ENCODE measurements around the gene TRPM7. TPM values are rescaled to one million over a fixed set of nuclear protein-coding genes. Genes with fewer than 3 reads are reported as not detected.

The TRPM7 gene
- polyA plus RNA-seq, 1 donor (not counting 4 experiments of a cell fraction or from before 2014, with no cell fraction given), result 25.4 TPM

DNA sequence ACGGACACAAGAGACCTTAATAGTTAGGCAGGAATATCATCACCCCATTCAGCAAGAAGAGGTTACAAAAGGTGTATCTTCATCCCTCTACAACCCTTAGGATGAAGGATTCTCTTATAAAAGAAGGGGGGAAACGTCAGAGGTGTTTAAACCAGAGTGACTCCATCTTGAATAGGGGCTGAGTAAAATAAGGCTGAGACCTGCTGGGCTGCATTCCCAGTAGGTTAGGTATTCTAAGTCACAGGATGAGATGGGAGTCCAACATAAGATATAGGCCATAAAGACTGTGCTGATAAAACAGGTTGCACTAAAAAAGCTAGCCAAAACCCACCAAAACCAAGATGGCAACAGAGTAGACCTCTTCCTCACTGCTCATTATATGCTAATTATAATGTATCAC is 16.5 kb downstream of the TRPM7 start:
- H2AFZ ChIP-seq (ENCODE audit: control insufficient read depth, low read length), result no peak overlapping the region
- H3K9me1 ChIP-seq (ENCODE audit: control insufficient read depth, extremely low read depth, insufficient read depth, low read length), result peaks cover 2% of the 10 kb centered on the region
- no peaks in the 10 kb centered on the region for H3K27me3 ChIP-seq (ENCODE audit: control insufficient read depth, extremely low read depth, insufficient read depth, low read length)
- no peaks in the 10 kb centered on the region for H4K20me1 ChIP-seq (ENCODE audit: control insufficient read depth, extremely low read depth, insufficient read depth, low read length)
- DNase-seq (ENCODE audit: low read depth, low spot score) (no peak), FAIRE-seq (no peak)
- no peaks in the 10 kb centered on the region for H3K9me3 ChIP-seq (ENCODE audit: control insufficient read depth, low read depth, low read length)
- TF ChIP-seq EZH2 (IDR thresholded peaks at IDR 0.05; ENCODE audit: low read length), result no peak
- H3K4me1 ChIP-seq (ENCODE audit: control insufficient read depth, extremely low read depth, insufficient read depth, low read length), result peaks cover 12% of the 10 kb centered on the region
- H3K79me2 ChIP-seq (ENCODE audit: control insufficient read depth, insufficient read depth, low read length), result peaks cover 84% of the 10 kb centered on the region
- H3K9ac ChIP-seq (ENCODE audit: control insufficient read depth, extremely low read depth, insufficient read depth, low read length), result no peak overlapping the region
- dilution Hi-C loops (cut with MboI; ENCODE audit: extremely low pct_ligation_motif_present, low sequenced_read_pairs), result no loop called here
- peaks cover 0 to 5% of the 10 kb centered on the region in 2 experiments for H3K36me3 ChIP-seq (ENCODE audit: control insufficient read depth in 2 of 2, extremely low read depth in 1 of 2, insufficient read depth in 2 of 2, low read length in 2 of 2)
- H3K4me3 ChIP-seq (ENCODE audit: control insufficient read depth in 2 of 3, extremely low read depth in 1 of 3, insufficient read depth in 2 of 3, low read depth in 1 of 3, low read length in 3 of 3), result no peak overlapping the region
- no peak overlapping the region for H3K27ac ChIP-seq (ENCODE audit: control insufficient read depth, insufficient read depth, low read length)
- H3K4me2 ChIP-seq (ENCODE audit: control insufficient read depth, extremely low read depth, insufficient read depth, low read depth, low read length), result no peak overlapping the region

DNA sequence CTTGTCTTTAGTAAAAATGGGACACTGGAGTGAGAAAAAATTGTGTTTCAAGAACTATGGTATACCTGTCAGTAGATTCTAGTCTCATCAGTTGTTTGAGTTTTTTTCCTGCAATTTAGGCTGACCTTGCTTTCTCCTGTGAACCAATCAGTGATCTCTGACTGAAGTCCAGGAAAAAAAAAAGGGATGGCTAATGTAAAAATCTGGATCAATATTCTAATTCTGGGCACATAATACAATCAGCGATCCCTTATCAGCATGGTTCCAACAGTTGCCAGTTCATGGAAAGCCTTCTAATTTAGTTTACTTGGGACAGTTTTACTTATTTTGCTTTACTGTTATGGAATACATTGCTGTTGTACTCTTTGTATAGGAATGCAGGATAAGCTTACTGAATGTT is 17.0 kb downstream of the TRPM7 start:
- H3K9me3 ChIP-seq (ENCODE audit: control insufficient read depth, low read depth, low read length), result no peaks in the 10 kb centered on the region
- H4K20me1 ChIP-seq (ENCODE audit: control insufficient read depth, extremely low read depth, insufficient read depth, low read length), result no peaks in the 10 kb centered on the region
- H3K9me1 ChIP-seq (ENCODE audit: control insufficient read depth, extremely low read depth, insufficient read depth, low read length), result peaks cover 2% of the 10 kb centered on the region
- no peak for DNase-seq (ENCODE audit: low read depth, low spot score)
- TF ChIP-seq EZH2 (IDR thresholded peaks at IDR 0.05; ENCODE audit: low read length), result no peak
- TF ChIP-seq, protein P1, sequence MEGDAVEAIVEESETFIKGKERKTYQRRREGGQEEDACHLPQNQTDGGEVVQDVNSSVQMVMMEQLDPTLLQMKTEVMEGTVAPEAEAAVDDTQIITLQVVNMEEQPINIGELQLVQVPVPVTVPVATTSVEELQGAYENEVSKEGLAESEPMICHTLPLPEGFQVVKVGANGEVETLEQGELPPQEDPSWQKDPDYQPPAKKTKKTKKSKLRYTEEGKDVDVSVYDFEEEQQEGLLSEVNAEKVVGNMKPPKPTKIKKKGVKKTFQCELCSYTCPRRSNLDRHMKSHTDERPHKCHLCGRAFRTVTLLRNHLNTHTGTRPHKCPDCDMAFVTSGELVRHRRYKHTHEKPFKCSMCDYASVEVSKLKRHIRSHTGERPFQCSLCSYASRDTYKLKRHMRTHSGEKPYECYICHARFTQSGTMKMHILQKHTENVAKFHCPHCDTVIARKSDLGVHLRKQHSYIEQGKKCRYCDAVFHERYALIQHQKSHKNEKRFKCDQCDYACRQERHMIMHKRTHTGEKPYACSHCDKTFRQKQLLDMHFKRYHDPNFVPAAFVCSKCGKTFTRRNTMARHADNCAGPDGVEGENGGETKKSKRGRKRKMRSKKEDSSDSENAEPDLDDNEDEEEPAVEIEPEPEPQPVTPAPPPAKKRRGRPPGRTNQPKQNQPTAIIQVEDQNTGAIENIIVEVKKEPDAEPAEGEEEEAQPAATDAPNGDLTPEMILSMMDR (optimal IDR thresholded peaks at IDR 0.05 in 1 of 3, IDR thresholded peaks at IDR 0.05 in 1 of 3, conservative IDR thresholded peaks at IDR 0.05 in 1 of 3; ENCODE audit: extremely low read depth in 1 of 3, insufficient read depth in 2 of 3, low read length in 3 of 3), result no peak
- H3K79me2 ChIP-seq (ENCODE audit: control insufficient read depth, insufficient read depth, low read length), result peaks cover 84% of the 10 kb centered on the region
- FAIRE-seq, result no peak
- no peaks in the 10 kb centered on the region for H3K36me3 ChIP-seq (ENCODE audit: control insufficient read depth in 2 of 2, extremely low read depth in 1 of 2, insufficient read depth in 2 of 2, low read length in 2 of 2)
- H3K9ac ChIP-seq (ENCODE audit: control insufficient read depth, extremely low read depth, insufficient read depth, low read length), result no peak overlapping the region
- no peak overlapping the region for H3K27ac ChIP-seq (ENCODE audit: control insufficient read depth, insufficient read depth, low read length)
- H3K4me3 ChIP-seq (ENCODE audit: control insufficient read depth in 2 of 3, extremely low read depth in 1 of 3, insufficient read depth in 2 of 3, low read depth in 1 of 3, low read length in 3 of 3), result no peak overlapping the region
- dilution Hi-C loops (cut with MboI; ENCODE audit: extremely low pct_ligation_motif_present, low sequenced_read_pairs), result no loop called here
- H3K27me3 ChIP-seq (ENCODE audit: control insufficient read depth, extremely low read depth, insufficient read depth, low read length), result no peaks in the 10 kb centered on the region
- H3K4me1 ChIP-seq (ENCODE audit: control insufficient read depth, extremely low read depth, insufficient read depth, low read length), result peaks cover 12% of the 10 kb centered on the region
- H3K4me2 ChIP-seq (ENCODE audit: control insufficient read depth, extremely low read depth, insufficient read depth, low read depth, low read length), result no peak overlapping the region
- H2AFZ ChIP-seq (ENCODE audit: control insufficient read depth, low read length), result no peak overlapping the region

DNA sequence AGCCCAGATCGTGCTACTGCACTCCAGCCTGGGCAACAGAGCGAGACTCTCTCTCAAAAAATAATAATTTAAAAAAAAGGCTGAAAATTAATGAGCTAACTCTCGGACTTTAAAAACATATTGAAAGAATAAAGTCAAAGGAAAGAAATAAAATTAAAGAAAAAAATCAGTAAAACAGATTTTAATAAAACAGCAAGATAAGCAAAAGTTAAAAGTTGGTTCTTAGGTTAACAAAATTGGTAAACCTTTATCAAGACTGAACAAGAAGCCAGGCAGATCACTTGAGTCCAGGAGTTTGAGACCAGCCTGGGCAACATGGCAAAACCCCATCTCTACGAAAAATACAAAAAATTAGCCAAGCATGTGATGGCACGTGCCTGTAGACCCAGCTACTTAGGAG is 20.7 kb downstream of the TRPM7 start:
- peaks cover 61% of the 10 kb centered on the region for H3K79me2 ChIP-seq (ENCODE audit: control insufficient read depth, insufficient read depth, low read length)
- dilution Hi-C loops (cut with MboI; ENCODE audit: extremely low pct_ligation_motif_present, low sequenced_read_pairs), result no loop called here
- DNase-seq (ENCODE audit: low read depth, low spot score), result no peak
- no peak overlapping the region for H2AFZ ChIP-seq (ENCODE audit: control insufficient read depth, low read length)
- no peak for FAIRE-seq
- H3K9me3 ChIP-seq (ENCODE audit: control insufficient read depth, low read depth, low read length), result no peaks in the 10 kb centered on the region
- no peak overlapping the region for H3K27ac ChIP-seq (ENCODE audit: control insufficient read depth, insufficient read depth, low read length)
- no peaks in the 10 kb centered on the region for H4K20me1 ChIP-seq (ENCODE audit: control insufficient read depth, extremely low read depth, insufficient read depth, low read length)
- no peak overlapping the region for H3K9ac ChIP-seq (ENCODE audit: control insufficient read depth, extremely low read depth, insufficient read depth, low read length)
- H3K27me3 ChIP-seq (ENCODE audit: control insufficient read depth, extremely low read depth, insufficient read depth, low read length), result no peaks in the 10 kb centered on the region
- no peak overlapping the region for H3K4me2 ChIP-seq (ENCODE audit: control insufficient read depth, extremely low read depth, insufficient read depth, low read depth, low read length)
- TF ChIP-seq EZH2 (IDR thresholded peaks at IDR 0.05; ENCODE audit: low read length), result no peak
- no peak overlapping the region for H3K4me3 ChIP-seq (ENCODE audit: control insufficient read depth in 2 of 3, extremely low read depth in 1 of 3, insufficient read depth in 2 of 3, low read depth in 1 of 3, low read length in 3 of 3)
- H3K4me1 ChIP-seq (ENCODE audit: control insufficient read depth, extremely low read depth, insufficient read depth, low read length), result peaks cover 2% of the 10 kb centered on the region
- H3K9me1 ChIP-seq (ENCODE audit: control insufficient read depth, extremely low read depth, insufficient read depth, low read length), result no peaks in the 10 kb centered on the region
- peaks cover 2 to 6% of the 10 kb centered on the region in 2 experiments for H3K36me3 ChIP-seq (ENCODE audit: control insufficient read depth in 2 of 2, extremely low read depth in 1 of 2, insufficient read depth in 2 of 2, low read length in 2 of 2)

Measured in keratinocyte (primary cell).